Measurements from ENCODE around the gene KCNN2. TPM values are rescaled to one million over a fixed set of nuclear protein-coding genes. Genes with fewer than 3 reads are reported as not detected.
"Not testable (repeated sequence)": the region's sequence is repeated elsewhere in the genome, so short reads cannot be mapped to it uniquely, and the experiment has no call there.

KCNN2 gene
- total RNA-seq, 8 experiments from 2014 or later = 0.41 to 4.5 (median 1.8) TPM; not detected in 1

- WGBS, 10 experiments = 17 to 100% (median 60%) methylated on average over 1 of the region's 1 CpG; no CpG with 5 or more reads in 2 of the 10 experiments
- no peak for ATAC-seq (replicated peaks in 6 of 8)
- H3K27ac ChIP-seq = no peak overlapping the region
- in situ Hi-C loops (cut with MboI; ENCODE audit: low pct_unique_long_range_greater_than_20kb in 2 of 9, low sequenced_read_pairs in 9 of 9, unreplicated experiment in 9 of 9) = no loop called here
- no peaks in the 10 kb centered on the region for H3K4me1 ChIP-seq (replicated peaks in 1 of 2)
- H3K4me3 ChIP-seq = no peak overlapping the region
Measured at GRCh38 chr5:114415760-114416159, 53.9 kb downstream of the KCNN2 start.

- WGBS, 10 experiments = 6 to 93% (median 83%) methylated on average over 1 to 4 of the region's 4 CpGs; no CpG with 5 or more reads in 1 of the 10 experiments
- Histone ChIP-seq H3K27ac (no peak overlapping the region), H3K4me3 (no peak overlapping the region), H3K4me1 (replicated peaks in 1 of 2) (no peaks in the 10 kb centered on the region)
- in situ Hi-C loops (cut with MboI; ENCODE audit: low pct_unique_long_range_greater_than_20kb in 2 of 9, low sequenced_read_pairs in 9 of 9, unreplicated experiment in 9 of 9) = no loop called here
- no peak for ATAC-seq (replicated peaks in 6 of 8)
Measured at GRCh38 chr5:114416254-114416653, 54.4 kb downstream of the KCNN2 start.

GRCh38 chr5:114417519-114417918 is 55.6 kb downstream of the KCNN2 start:
- in situ Hi-C loops (cut with MboI; ENCODE audit: low pct_unique_long_range_greater_than_20kb in 2 of 9, low sequenced_read_pairs in 9 of 9, unreplicated experiment in 9 of 9) = no loop called here
- WGBS, 10 experiments = 0 to 92% (median 71%) methylated on average over 1 to 2 of the region's 2 CpGs; no CpG with 5 or more reads in 5 of the 10 experiments
- no peak overlapping the region for H3K27ac ChIP-seq
- ATAC-seq (replicated peaks in 6 of 8) = no peak
- H3K4me1 ChIP-seq (replicated peaks in 1 of 2) = no peaks in the 10 kb centered on the region
- no peak overlapping the region for H3K4me3 ChIP-seq

- no peak overlapping the region for H3K27ac ChIP-seq
- no peak overlapping the region for H3K4me3 ChIP-seq
- in situ Hi-C loops (cut with MboI; ENCODE audit: low pct_unique_long_range_greater_than_20kb in 2 of 9, low sequenced_read_pairs in 9 of 9, unreplicated experiment in 9 of 9) = no loop called here
- no peaks in the 10 kb centered on the region for H3K4me1 ChIP-seq (replicated peaks in 1 of 2)
- ATAC-seq (replicated peaks in 6 of 8) = peak in 1 of 8 experiments; percentile 53
- WGBS, 10 experiments = 0 to 91% (median 65%) methylated on average over 1 to 7 of the region's 8 CpGs
Measured at GRCh38 chr5:114418176-114419066, 56.6 kb downstream of the KCNN2 start.

- no peak for ATAC-seq (replicated peaks in 6 of 8)
- Histone ChIP-seq H3K27ac (no peak overlapping the region), H3K4me1 (replicated peaks in 1 of 2) (no peaks in the 10 kb centered on the region), H3K4me3 (no peak overlapping the region)
- WGBS, 10 experiments = 0 to 100% (median 93%) methylated on average over 1 of the region's 1 CpG
- in situ Hi-C loops (cut with MboI; ENCODE audit: low pct_unique_long_range_greater_than_20kb in 2 of 9, low sequenced_read_pairs in 9 of 9, unreplicated experiment in 9 of 9) = no loop called here
Measured at GRCh38 chr5:114419067-114419388, 57.2 kb downstream of the KCNN2 start.

GRCh38 chr5:114419959-114420358 is 58.1 kb downstream of the KCNN2 start:
- Histone ChIP-seq H3K4me1 (replicated peaks in 1 of 2) (no peaks in the 10 kb centered on the region), H3K27ac (no peak overlapping the region), H3K4me3 (no peak overlapping the region)
- in situ Hi-C loops (cut with MboI; ENCODE audit: low pct_unique_long_range_greater_than_20kb in 2 of 9, low sequenced_read_pairs in 9 of 9, unreplicated experiment in 9 of 9) = no loop called here
- ATAC-seq (replicated peaks in 6 of 8) = peak in 3 of 8 experiments; percentile 18 to 70 (median 27)

GRCh38 chr5:114427204-114427603 is 65.3 kb downstream of the KCNN2 start:
- 33 to 100% (median 45%) methylated on average over 1 of the region's 1 CpG; no CpG with 5 or more reads in 5 of the 10 experiments for WGBS, 10 experiments
- Histone ChIP-seq H3K4me3 (no peak overlapping the region), H3K4me1 (replicated peaks in 1 of 2) (no peaks in the 10 kb centered on the region), H3K27ac (no peak overlapping the region)
- in situ Hi-C loops (cut with MboI; ENCODE audit: low pct_unique_long_range_greater_than_20kb in 2 of 9, low sequenced_read_pairs in 9 of 9, unreplicated experiment in 9 of 9) = loop anchor here in 2 of 9 experiments (25.0 kb wide), 1 partner anchor 740 kb away; no protein-coding TSS in a partner anchor
- no peak for ATAC-seq (replicated peaks in 6 of 8)

- no peak for ATAC-seq (replicated peaks in 6 of 8)
- Histone ChIP-seq H3K27ac (no peak overlapping the region), H3K4me1 (replicated peaks in 1 of 2) (no peaks in the 10 kb centered on the region), H3K4me3 (no peak overlapping the region)
- in situ Hi-C loops (cut with MboI; ENCODE audit: low pct_unique_long_range_greater_than_20kb in 2 of 9, low sequenced_read_pairs in 9 of 9, unreplicated experiment in 9 of 9) = loop anchor here in 2 of 9 experiments (25.0 kb wide), 1 partner anchor 743 kb away; no protein-coding TSS in a partner anchor
Measured at GRCh38 chr5:114430532-114430931, 68.7 kb downstream of the KCNN2 start.

- not testable (repeated sequence) for H3K4me3 ChIP-seq; H3K4me1 ChIP-seq (replicated peaks in 1 of 2); H3K27ac ChIP-seq; ATAC-seq (replicated peaks in 6 of 8)
- in situ Hi-C loops (cut with MboI; ENCODE audit: low pct_unique_long_range_greater_than_20kb in 2 of 9, low sequenced_read_pairs in 9 of 9, unreplicated experiment in 9 of 9) = loop anchor here in 2 of 9 experiments (25.0 kb wide), 1 partner anchor 745 kb away; no protein-coding TSS in a partner anchor
- 100% methylated on average over 4 of the region's 30 CpGs; no CpG with 5 or more reads in 9 of the 10 experiments for WGBS, 10 experiments
Measured at GRCh38 chr5:114432684-114433083, 70.8 kb downstream of the KCNN2 start.

GRCh38 chr5:114434396-114435219 is 72.7 kb downstream of the KCNN2 start:
- H3K4me1 ChIP-seq (replicated peaks in 1 of 2) = no peaks in the 10 kb centered on the region
- ATAC-seq (replicated peaks in 6 of 8) = no peak
- in situ Hi-C loops (cut with MboI; ENCODE audit: low pct_unique_long_range_greater_than_20kb in 2 of 9, low sequenced_read_pairs in 9 of 9, unreplicated experiment in 9 of 9) = loop anchor here in 2 of 9 experiments (25.0 kb wide), 1 partner anchor 747 kb away; no protein-coding TSS in a partner anchor
- WGBS, 10 experiments = 8 to 100% (median 66%) methylated on average over 1 to 5 of the region's 5 CpGs; no CpG with 5 or more reads in 2 of the 10 experiments
- no peak overlapping the region for H3K27ac ChIP-seq
- no peak overlapping the region for H3K4me3 ChIP-seq

GRCh38 chr5:114435220-114435481 is 73.3 kb downstream of the KCNN2 start:
- Histone ChIP-seq H3K4me3 (no peak overlapping the region), H3K4me1 (replicated peaks in 1 of 2) (no peaks in the 10 kb centered on the region), H3K27ac (no peak overlapping the region)
- in situ Hi-C loops (cut with MboI; ENCODE audit: low pct_unique_long_range_greater_than_20kb in 2 of 9, low sequenced_read_pairs in 9 of 9, unreplicated experiment in 9 of 9) = loop anchor here in 2 of 9 experiments (25.0 kb wide), 1 partner anchor 748 kb away; no protein-coding TSS in a partner anchor
- 0 to 100% (median 67%) methylated on average over 1 of the region's 1 CpG; no CpG with 5 or more reads in 1 of the 10 experiments for WGBS, 10 experiments
- no peak for ATAC-seq (replicated peaks in 6 of 8)

GRCh38 chr5:114435885-114436299 is 74.0 kb downstream of the KCNN2 start:
- H3K4me3 ChIP-seq = no peak overlapping the region
- no peaks in the 10 kb centered on the region for H3K4me1 ChIP-seq (replicated peaks in 1 of 2)
- ATAC-seq (replicated peaks in 6 of 8) = no peak
- H3K27ac ChIP-seq = no peak overlapping the region
- in situ Hi-C loops (cut with MboI; ENCODE audit: low pct_unique_long_range_greater_than_20kb in 2 of 9, low sequenced_read_pairs in 9 of 9, unreplicated experiment in 9 of 9) = loop anchor here in 2 of 9 experiments (25.0 kb wide), 1 partner anchor 749 kb away; no protein-coding TSS in a partner anchor
- 0 to 86% (median 71%) methylated on average over 1 of the region's 1 CpG; no CpG with 5 or more reads in 3 of the 10 experiments for WGBS, 10 experiments

GRCh38 chr5:114437936-114438335 is 76.1 kb downstream of the KCNN2 start:
- in situ Hi-C loops (cut with MboI; ENCODE audit: low pct_unique_long_range_greater_than_20kb in 2 of 9, low sequenced_read_pairs in 9 of 9, unreplicated experiment in 9 of 9) = loop anchor here in 2 of 9 experiments (25.0 kb wide), 1 partner anchor 751 kb away; no protein-coding TSS in a partner anchor
- Histone ChIP-seq H3K4me1 (replicated peaks in 1 of 2) (no peaks in the 10 kb centered on the region), H3K4me3 (no peak overlapping the region), H3K27ac (no peak overlapping the region)
- WGBS, 10 experiments = 0 to 83% (median 51%) methylated on average over 1 to 2 of the region's 2 CpGs; no CpG with 5 or more reads in 4 of the 10 experiments
- no peak for ATAC-seq (replicated peaks in 6 of 8)
